HCT116 (cell line): ENCODE results near the gene F7. TPM values are rescaled to one million over a fixed set of nuclear protein-coding genes. Genes with fewer than 3 reads are reported as not detected.
"Not testable (repeated sequence)": the region's sequence is repeated elsewhere in the genome, so short reads cannot be mapped to it uniquely, and the experiment has no call there.

ENCODE experiments used
- ATAC-seq: fragments of 200-7000 bp; cut with Tn5 transposase; 2 replicates; pipeline ENCODE4 v1.9.1; 2020; ENCODE audit warnings: mild to moderate bottlenecking, moderate library complexity
- BruUV-seq: library from RNA; stranded (reverse); fragments of 400-500 nt; replicated peaks from 2 replicates; lab custom pipeline; 2021; lab: Mats Ljungman, UMichigan
- CTCF ChIA-PET: fragments of 300-600 bp; sonication (Branson Sonifier 250); formaldehyde crosslinking; loops from one replicate; lab custom pipeline; 2021; ENCODE audit warnings: antibody characterized with exemption; lab: Charles Lee
- POLR2A ChIA-PET: fragments of 300-600, 350-600 bp; sonication (Branson Sonifier 250); formaldehyde crosslinking; loops from one replicate; lab custom pipeline; 2021; ENCODE audit warnings: antibody characterized with exemption; lab: Charles Lee
- RAD21 ChIA-PET, 2 experiments: fragments of 300-600 bp; sonication (Branson Sonifier 250); formaldehyde crosslinking; loops; one replicate each; lab custom pipeline; 2023; ENCODE audit warnings: low total read pairs in 2 of 2; ENCODE audit not compliant: uncharacterized antibody in 2 of 2, unreplicated experiment in 2 of 2, low non-redundant PET in 1 of 2; lab: Charles Lee
- DNase-seq: peaks from one replicate; pipeline ENCODE4 v3.0.0-alpha.2; 2010; ENCODE audit warnings: low read depth, low spot score
- H2AFZ ChIP-seq: fragments of 200-600 bp; shearing (Covaris generic), sonication (generic); 2 replicates; pipeline ENCODE4 v1.6.1; 2017; ENCODE audit warnings: low read depth, mixed run types, mixed read lengths, antibody characterized with exemption, low read length; ENCODE audit not compliant: poor library complexity, severe bottlenecking
- H3K27ac ChIP-seq: 2 replicates; pipeline ENCODE4 v1.5.1; 2012; ENCODE audit warnings: low read depth, low read length
- H3K27me3 ChIP-seq: fragments of 200-600 bp; sonication (generic); 2 replicates; pipeline ENCODE4 v1.6.1; 2016; ENCODE audit warnings: mixed run types, low read length, mixed read lengths; ENCODE audit not compliant: insufficient read depth
- H3K36me3 ChIP-seq, 2 experiments: fragments of 200-500 bp in 1 of 2; fragments of 200-600 bp in 1 of 2; sonication (Bioruptor generic) in 1 of 2; sonication (generic) in 1 of 2; 2 replicates each; pipeline versions ENCODE4 v1.5.1 to v1.6.1; 2014 to 2016; ENCODE audit warnings: low read length in 2 of 2, inconsistent platforms in 1 of 2, mixed read lengths in 1 of 2, mixed run types in 1 of 2; ENCODE audit not compliant: insufficient read depth in 2 of 2, control insufficient read depth in 1 of 2
- H3K4me1 ChIP-seq, 2 experiments: fragments of 200-600 bp in 1 of 2; sonication (generic) in 1 of 2; 2 replicates each; pipeline versions ENCODE4 v1.5.1 to v1.6.1; 2012 to 2017; ENCODE audit warnings: low read length in 2 of 2, inconsistent platforms in 1 of 2, mild to moderate bottlenecking in 1 of 2, mixed read lengths in 1 of 2, mixed run types in 1 of 2, moderate library complexity in 1 of 2; ENCODE audit not compliant: insufficient read depth in 2 of 2, control insufficient read depth in 1 of 2
- H3K4me2 ChIP-seq: fragments of 200-600 bp; sonication (generic); 2 replicates; pipeline ENCODE4 v1.6.1; 2017; ENCODE audit warnings: mixed run types, low read length, mixed read lengths
- H3K4me3 ChIP-seq, 2 experiments: fragments of 200-600 bp in 1 of 2; sonication (generic) in 1 of 2; replicated peaks in 1 of 2; 2 replicates each; pipeline ENCODE4 v1.5.1; 2011 to 2016; ENCODE audit warnings: low read length in 2 of 2, control low read depth in 1 of 2, low read depth in 1 of 2, mild to moderate bottlenecking in 1 of 2, mixed read lengths in 1 of 2, mixed run types in 1 of 2
- H3K79me2 ChIP-seq: fragments of 200-600 bp; sonication (generic); 2 replicates; pipeline ENCODE4 v1.6.1; 2017; ENCODE audit warnings: mild to moderate bottlenecking, mixed run types, low read length, moderate library complexity, mixed read lengths; ENCODE audit not compliant: insufficient read depth
- H3K9ac ChIP-seq: fragments of 200-600 bp; sonication (generic); 2 replicates; pipeline ENCODE4 v1.6.1; 2016; ENCODE audit warnings: low read length, mixed read lengths
- H3K9me2 ChIP-seq: fragments of 200-600 bp; sonication (generic), shearing (Covaris generic); 2 replicates; pipeline ENCODE4 v1.6.1; 2017; ENCODE audit warnings: mixed run types, mild to moderate bottlenecking, moderate library complexity; ENCODE audit not compliant: insufficient read depth
- H3K9me3 ChIP-seq, 2 experiments: fragments of 200-500 bp in 1 of 2; fragments of 200-600 bp in 1 of 2; sonication (Bioruptor generic) in 1 of 2; sonication (generic) in 1 of 2; 2 replicates each; pipeline ENCODE4 v1.6.1; 2014 to 2017; ENCODE audit warnings: low read length in 2 of 2, mixed read lengths in 2 of 2, inconsistent platforms in 1 of 2, low read depth in 1 of 2, mild to moderate bottlenecking in 1 of 2, mixed run types in 1 of 2, moderate library complexity in 1 of 2; ENCODE audit not compliant: control insufficient read depth in 1 of 2, insufficient read depth in 1 of 2
- H4K20me1 ChIP-seq: fragments of 200-600 bp; sonication (generic), shearing (Covaris generic); 2 replicates; pipeline ENCODE4 v1.6.1; 2017; ENCODE audit warnings: mixed run types, mild to moderate bottlenecking, moderate library complexity; ENCODE audit not compliant: insufficient read depth
- ATF3 ChIP-seq: IDR thresholded peaks from 2 replicates; pipeline ENCODE4 v1.6.1; 2012
- ELF1 ChIP-seq: IDR thresholded peaks from 2 replicates; pipeline ENCODE4 v1.6.1; 2012; ENCODE audit warnings: low read depth, borderline replicate concordance
- FOSL1 ChIP-seq: IDR thresholded peaks from 2 replicates; pipeline ENCODE4 v1.6.1; 2012; ENCODE audit warnings: low read depth
- MAX ChIP-seq: IDR thresholded peaks from 2 replicates; pipeline ENCODE4 v1.6.1; 2012
- RAD21 ChIP-seq: IDR thresholded peaks from 2 replicates; pipeline ENCODE4 v1.6.1; 2012; ENCODE audit warnings: low read depth, mild to moderate bottlenecking
- SIN3A ChIP-seq: IDR thresholded peaks from 2 replicates; pipeline ENCODE4 v1.6.1; 2012; ENCODE audit warnings: low read depth
- ZFX ChIP-seq: fragments of 450-650 bp; IDR thresholded peaks from 2 replicates; pipeline ENCODE4 v1.6.1; 2017
- intact Hi-C: fragments of 100-400 bp; cut with micrococcal nuclease; formaldehyde crosslinking; loops from 2 replicates; pipeline ENCODE4 v1.10.0; 2022
- total RNA-seq: library from RNA; stranded (reverse); gene quantifications from one replicate; pipeline ENCODE4 v1.2.1, GENCODE V29; 2021; ENCODE audit not compliant: unreplicated experiment

F7 gene
- total RNA-seq, 1 experiment from 2014 or later, result not detected

GRCh38 chr13:113057084-113057483, 48.5 kb upstream of the F7 start:
- no peak for ATAC-seq

GRCh38 chr13:113057559-113057958, 48.0 kb upstream of the F7 start:
- DNase-seq, H3K79me2 ChIP-seq, ATAC-seq, POLR2A ChIA-PET, H3K4me3 ChIP-seq, H2AFZ ChIP-seq, BruUV-seq, H3K36me3 ChIP-seq, H3K9me2 ChIP-seq, RAD21 ChIA-PET, H3K4me2 ChIP-seq, H3K27ac ChIP-seq, H4K20me1 ChIP-seq, H3K9ac ChIP-seq, H3K27me3 ChIP-seq, intact Hi-C loops, CTCF ChIA-PET, H3K9me3 ChIP-seq: not testable (repeated sequence)
- H3K4me1 ChIP-seq, result peaks cover 10 to 16% of the 10 kb centered on the region in 2 experiments; a peak in 3 of 4 replicates

More at GRCh38 chr13:113057084-113057483, 48.5 kb upstream of the F7 start:
- intact Hi-C loops, result no loop called here
- peaks cover 10 to 16% of the 10 kb centered on the region in 2 experiments; a peak in 3 of 4 replicates for H3K4me1 ChIP-seq
- no peak for DNase-seq
- CTCF ChIA-PET, result no interaction called here
- no peak overlapping the region for H3K27ac ChIP-seq
- H4K20me1 ChIP-seq, result no peaks in the 10 kb centered on the region
- no peak overlapping the region for H3K4me3 ChIP-seq
- POLR2A ChIA-PET, result no interaction called here
- H3K79me2 ChIP-seq, result no peaks in the 10 kb centered on the region
- BruUV-seq, result no TSS peak
- no peaks in the 10 kb centered on the region for H3K36me3 ChIP-seq
- H3K27me3 ChIP-seq, result no peaks in the 10 kb centered on the region
- RAD21 ChIA-PET, result no interaction called here
- H3K9ac ChIP-seq, result no peak overlapping the region
- H3K4me2 ChIP-seq, result no peak overlapping the region
- H3K9me2 ChIP-seq, result no peaks in the 10 kb centered on the region
- no peaks in the 10 kb centered on the region; a peak in 1 of 4 replicates for H3K9me3 ChIP-seq
- TF ChIP-seq SIN3A, result no peak
- TF ChIP-seq FOSL1, result no peak
- TF ChIP-seq ZFX, result no peak
- no peak for TF ChIP-seq RAD21
- TF ChIP-seq MAX, result no peak
- TF ChIP-seq ATF3, result no peak
- TF ChIP-seq ELF1, result no peak
- H2AFZ ChIP-seq, result no peak overlapping the region
